ENCODE measurements around the gene SPATA46. TPM values are rescaled to one million over a fixed set of nuclear protein-coding genes. Genes with fewer than 3 reads are reported as not detected.

Gene SPATA46
- total and polyA plus RNA-seq, 2 donors (not counting 3 experiments of a cell fraction or from before 2014, with no cell fraction given), result not detected

DNA sequence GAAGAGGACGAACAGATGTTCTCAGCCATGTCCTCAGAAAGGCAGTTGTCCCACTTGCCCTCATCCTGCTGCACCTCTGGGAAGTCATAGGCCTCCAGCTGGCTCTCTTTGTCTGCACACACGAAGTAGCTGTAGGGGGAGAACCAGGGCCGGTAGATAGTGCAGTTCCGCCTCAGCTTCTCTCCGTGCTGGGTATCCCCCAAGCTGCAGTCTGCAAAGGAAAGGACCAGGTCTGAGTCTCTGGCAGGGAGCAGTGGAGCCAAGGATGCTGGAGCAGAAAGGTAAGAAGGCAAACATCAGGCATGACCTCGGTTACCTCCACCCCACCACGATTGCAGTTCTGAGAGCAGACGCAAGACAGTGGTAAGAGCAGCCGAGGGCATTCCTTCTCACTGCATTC, 2.2 kb downstream of the SPATA46 start:
- no peaks in the 10 kb centered on the region for H3K4me1 ChIP-seq (ENCODE audit: control insufficient read depth, extremely low read depth, insufficient read depth, low read length)
- POLR2A ChIA-PET, result no interaction called here
- no peak overlapping the region for H3K4me3 ChIP-seq (replicated peaks in 1 of 3; ENCODE audit: insufficient read depth in 1 of 3, low read depth in 1 of 3, low read length in 3 of 3)
- intact Hi-C loops (cut with micrococcal nuclease), result no loop called here
- no peaks in the 10 kb centered on the region for H3K27me3 ChIP-seq (ENCODE audit: control insufficient read depth in 2 of 2, insufficient read depth in 2 of 2, low read length in 2 of 2)
- no peak for TF ChIP-seq POLR2A (IDR thresholded peaks at IDR 0.05; ENCODE audit: low read depth, low read length)
- TF ChIP-seq, protein P1, sequence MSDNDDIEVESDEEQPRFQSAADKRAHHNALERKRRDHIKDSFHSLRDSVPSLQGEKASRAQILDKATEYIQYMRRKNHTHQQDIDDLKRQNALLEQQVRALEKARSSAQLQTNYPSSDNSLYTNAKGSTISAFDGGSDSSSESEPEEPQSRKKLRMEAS (IDR thresholded peaks at IDR 0.05; ENCODE audit: insufficient read depth, insufficient read length), result no peak
- no peak for TF ChIP-seq EZH2 (IDR thresholded peaks at IDR 0.05; ENCODE audit: borderline replicate concordance, low read depth, low read length, severe bottlenecking)
- TF ChIP-seq JUN (IDR thresholded peaks at IDR 0.05; ENCODE audit: borderline replicate concordance, insufficient read depth, insufficient read length, low read depth), result no peak
- TF ChIP-seq GATA2 (IDR thresholded peaks at IDR 0.05; ENCODE audit: insufficient read depth, insufficient read length, low read depth, low read length), result no peak
- no peak for TF ChIP-seq MYC (IDR thresholded peaks at IDR 0.05; ENCODE audit: low read depth, low read length)
- TF ChIP-seq FOS (IDR thresholded peaks at IDR 0.05; ENCODE audit: borderline replicate concordance, insufficient read depth, low read length), result no peak
- no peak for TF ChIP-seq POLR2AphosphoS5 (IDR thresholded peaks at IDR 0.05; ENCODE audit: insufficient read depth, low read depth, low read length)
- TF ChIP-seq, protein P2, sequence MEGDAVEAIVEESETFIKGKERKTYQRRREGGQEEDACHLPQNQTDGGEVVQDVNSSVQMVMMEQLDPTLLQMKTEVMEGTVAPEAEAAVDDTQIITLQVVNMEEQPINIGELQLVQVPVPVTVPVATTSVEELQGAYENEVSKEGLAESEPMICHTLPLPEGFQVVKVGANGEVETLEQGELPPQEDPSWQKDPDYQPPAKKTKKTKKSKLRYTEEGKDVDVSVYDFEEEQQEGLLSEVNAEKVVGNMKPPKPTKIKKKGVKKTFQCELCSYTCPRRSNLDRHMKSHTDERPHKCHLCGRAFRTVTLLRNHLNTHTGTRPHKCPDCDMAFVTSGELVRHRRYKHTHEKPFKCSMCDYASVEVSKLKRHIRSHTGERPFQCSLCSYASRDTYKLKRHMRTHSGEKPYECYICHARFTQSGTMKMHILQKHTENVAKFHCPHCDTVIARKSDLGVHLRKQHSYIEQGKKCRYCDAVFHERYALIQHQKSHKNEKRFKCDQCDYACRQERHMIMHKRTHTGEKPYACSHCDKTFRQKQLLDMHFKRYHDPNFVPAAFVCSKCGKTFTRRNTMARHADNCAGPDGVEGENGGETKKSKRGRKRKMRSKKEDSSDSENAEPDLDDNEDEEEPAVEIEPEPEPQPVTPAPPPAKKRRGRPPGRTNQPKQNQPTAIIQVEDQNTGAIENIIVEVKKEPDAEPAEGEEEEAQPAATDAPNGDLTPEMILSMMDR (IDR thresholded peaks at IDR 0.05; ENCODE audit: extremely low read depth in 1 of 2, insufficient read depth in 1 of 2, low read depth in 1 of 2, low read length in 2 of 2), result no peak
- H2AFZ ChIP-seq (ENCODE audit: low read depth, low read length), result no peak overlapping the region
- DNase-seq (ENCODE audit: low read depth, low spot score), result no peak
- H3K9me3 ChIP-seq (replicated peaks; ENCODE audit: control insufficient read depth, insufficient read depth, low read length), result no peaks in the 10 kb centered on the region
- BruUV-seq (replicated peaks), result no TSS peak
- dilution Hi-C loops (cut with MboI; ENCODE audit: extremely low pct_ligation_motif_present, low sequenced_read_pairs), result no loop called here
- no peaks in the 10 kb centered on the region for H3K9me1 ChIP-seq (replicated peaks; ENCODE audit: control insufficient read depth, extremely low read depth, insufficient read depth, low read length)
- H3K36me3 ChIP-seq (ENCODE audit: control insufficient read depth in 2 of 2, extremely low read depth in 1 of 2, insufficient read depth in 2 of 2, low read length in 2 of 2), result no peaks in the 10 kb centered on the region
- H3K4me2 ChIP-seq (ENCODE audit: insufficient read depth, low read length), result no peak overlapping the region
- no peak for FAIRE-seq
- H3K9ac ChIP-seq (replicated peaks; ENCODE audit: extremely low read depth, insufficient read depth, low read length), result no peak overlapping the region
- H3K27ac ChIP-seq (ENCODE audit: insufficient read depth, low read depth, low read length), result no peak overlapping the region
- CTCF ChIA-PET, result no interaction called here
- no peaks in the 10 kb centered on the region for H3K79me2 ChIP-seq (ENCODE audit: control insufficient read depth, insufficient read depth, low read length)
- no peaks in the 10 kb centered on the region for H4K20me1 ChIP-seq (replicated peaks; ENCODE audit: control insufficient read depth, extremely low read depth, insufficient read depth, low read length)
